ENCODE measurements around the gene CARD14.
A peak's percentile ranks its signal among the peaks of the same experiment; 100 is the strongest.

The CARD14 gene

GRCh38 chr17:80169784-80170500 is at the start of gene CARD14:
TSS of gene CARD14 (plus strand) at chr17:80170030. CDS start at chr17:80181439, 11,409 bp downstream.
- no peak for TF ChIP-seq CTCF (conservative IDR thresholded peaks at IDR 0.05)
- H3K27ac ChIP-seq, result peak within 1 kb of the TSS; percentile 74

GRCh38 chr17:80122026-80122575 is 47.7 kb upstream of the CARD14 start:
- no peak for TF ChIP-seq CTCF (conservative IDR thresholded peaks at IDR 0.05)
- no peak overlapping the region for H3K27ac ChIP-seq

- no peak overlapping the region for H3K27ac ChIP-seq
- no peak for TF ChIP-seq CTCF (conservative IDR thresholded peaks at IDR 0.05)
Observed at GRCh38 chr17:80122926-80123505, 46.8 kb upstream of the CARD14 start.

- H3K27ac ChIP-seq, result peak overlapping the region; percentile 38
- no peak for TF ChIP-seq CTCF (conservative IDR thresholded peaks at IDR 0.05)
Observed at GRCh38 chr17:80123791-80124190, 46.0 kb upstream of the CARD14 start.

GRCh38 chr17:80124351-80124981 is 45.4 kb upstream of the CARD14 start:
- peak overlapping the region; percentile 38 for H3K27ac ChIP-seq
- peak; percentile 80 for TF ChIP-seq CTCF (conservative IDR thresholded peaks at IDR 0.05)

- TF ChIP-seq CTCF (conservative IDR thresholded peaks at IDR 0.05), result no peak
- H3K27ac ChIP-seq, result no peak overlapping the region
Observed at GRCh38 chr17:80125656-80126448, 44.0 kb upstream of the CARD14 start.

- no peak for TF ChIP-seq CTCF (conservative IDR thresholded peaks at IDR 0.05)
- no peak overlapping the region for H3K27ac ChIP-seq
Observed at GRCh38 chr17:80126449-80126715, 43.4 kb upstream of the CARD14 start.
